Left lobe of liver (tissue), 2 donors: ENCODE data around the gene PRDM16. TPM values are rescaled to one million over a fixed set of nuclear protein-coding genes. Genes with fewer than 3 reads are reported as not detected.

Experiments
- ATAC-seq: fragments of 200-7000 bp; cut with Tn5 transposase; one replicate; pipeline ENCODE4 v1.9.1; 2020; ENCODE audit warnings: mild to moderate bottlenecking, moderate library complexity
- DNase-seq: peaks from one replicate; pipeline ENCODE4 v3.0.0-alpha.2; 2020; ENCODE audit warnings: low spot score
- total RNA-seq: library from RNA; stranded (reverse); gene quantifications from one replicate; pipeline ENCODE4 v1.2.1, GENCODE V29; 2021
- donor health status: DM: no; HTN: no; CAD: no; lungs with moderate emphysema.
- donor health status: DM: no; HTN: yes; CAD: no.

PRDM16 gene
- total RNA-seq, 1 donor from 2014 or later = 0.43 TPM

GRCh38 chr1:3249631-3250501, 180.9 kb downstream of the PRDM16 start:
- ATAC-seq (no peak), DNase-seq (no peak)

GRCh38 chr1:3250624-3251023, 181.6 kb downstream of the PRDM16 start:
- no peak for DNase-seq
- ATAC-seq = no peak

- no peak for DNase-seq
- ATAC-seq = no peak
Observed at GRCh38 chr1:3251099-3251806, 182.2 kb downstream of the PRDM16 start.

GRCh38 chr1:3251807-3252428, 182.9 kb downstream of the PRDM16 start:
- ATAC-seq = no peak

GRCh38 chr1:3255680-3256079, 186.7 kb downstream of the PRDM16 start:
- no peak for ATAC-seq

More at GRCh38 chr1:3251807-3252428, 182.9 kb downstream of the PRDM16 start:
- DNase-seq = no peak

GRCh38 chr1:3257788-3258187, 188.8 kb downstream of the PRDM16 start:
- no peak for DNase-seq
- no peak for ATAC-seq

More at GRCh38 chr1:3255680-3256079, 186.7 kb downstream of the PRDM16 start:
- DNase-seq = no peak

- DNase-seq = no peak
- no peak for ATAC-seq
Observed at GRCh38 chr1:3258386-3259003, 189.5 kb downstream of the PRDM16 start.

GRCh38 chr1:3259020-3259419, 190.0 kb downstream of the PRDM16 start:
- DNase-seq = no peak
- no peak for ATAC-seq

GRCh38 chr1:3261007-3261968, 192.3 kb downstream of the PRDM16 start:
- no peak for DNase-seq
- ATAC-seq = no peak

GRCh38 chr1:3261969-3262579, 193.1 kb downstream of the PRDM16 start:
- DNase-seq (no peak), ATAC-seq (no peak)

- ATAC-seq (no peak), DNase-seq (no peak)
Observed at GRCh38 chr1:3262681-3263286, 193.8 kb downstream of the PRDM16 start.

GRCh38 chr1:3263790-3264189, 194.8 kb downstream of the PRDM16 start:
- no peak for ATAC-seq
- no peak for DNase-seq

GRCh38 chr1:3264456-3264855, 195.5 kb downstream of the PRDM16 start:
- no peak for ATAC-seq
- DNase-seq = no peak

GRCh38 chr1:3265835-3266805, 197.1 kb downstream of the PRDM16 start:
- DNase-seq (no peak), ATAC-seq (no peak)

- no peak for ATAC-seq
Observed at GRCh38 chr1:3266870-3267549, 198.0 kb downstream of the PRDM16 start.

GRCh38 chr1:3267550-3268270, 198.7 kb downstream of the PRDM16 start:
- DNase-seq = no peak
- no peak for ATAC-seq

More at GRCh38 chr1:3266870-3267549, 198.0 kb downstream of the PRDM16 start:
- no peak for DNase-seq

- ATAC-seq (no peak), DNase-seq (no peak)
Observed at GRCh38 chr1:3268281-3268680, 199.3 kb downstream of the PRDM16 start.
